Tibial nerve (tissue), 4 donors: ENCODE measurements around the gene ANKRD11. TPM values are rescaled to one million over a fixed set of nuclear protein-coding genes. Genes with fewer than 3 reads are reported as not detected.

Experiments
- DNase-seq, 2 donors: peaks; one replicate each; pipeline ENCODE4 v3.0.0-alpha.2; 2019; ENCODE audit warnings: low spot score in 2 of 2
- H3K27ac ChIP-seq, 4 donors: fragments of 200-600 bp; sonication (generic) in 3 of 4; one replicate each; pipeline ENCODE4 v1.5.1; 2017 to 2019; ENCODE audit warnings: mild to moderate bottlenecking in 1 of 4
- H3K27me3 ChIP-seq, 2 donors: fragments of 200-600 bp; sonication (generic) in 1 of 2; one replicate each; pipeline versions ENCODE4 v1.5.1 to v1.6.0; 2017 to 2019
- H3K36me3 ChIP-seq, 3 donors: fragments of 200-600 bp; sonication (generic); one replicate each; pipeline ENCODE4 v1.5.1; 2018 to 2019
- H3K4me1 ChIP-seq, 4 donors: fragments of 200-600 bp; sonication (generic) in 3 of 4; one replicate each; pipeline ENCODE4 v1.5.1; 2017 to 2019
- H3K4me3 ChIP-seq, 4 donors: fragments of 200-600 bp; sonication (generic) in 3 of 4; one replicate each; pipeline ENCODE4 v1.5.1; 2017 to 2019; ENCODE audit warnings: mild to moderate bottlenecking in 1 of 4, moderate library complexity in 1 of 4
- H3K9me3 ChIP-seq, 4 donors: fragments of 200-600 bp; sonication (generic) in 3 of 4; one replicate each; pipeline ENCODE4 v1.5.1; 2017 to 2019
- CTCF ChIP-seq, 5 experiments: fragments of 200-600 bp in 3 of 5; fragments of 450-650 bp in 2 of 5; sonication (generic) in 3 of 5; IDR thresholded peaks; one replicate each; pipeline ENCODE4 v1.5.1; 2016 to 2019; ENCODE audit warnings: antibody characterized with exemption in 5 of 5, mild to moderate bottlenecking in 3 of 5, moderate library complexity in 2 of 5
- EP300 ChIP-seq, 2 donors: sonication (generic); formaldehyde crosslinking; IDR thresholded peaks; one replicate each; pipeline ENCODE4 v1.6.1; 2017; ENCODE audit warnings: antibody characterized with exemption in 2 of 2, mild to moderate bottlenecking in 1 of 2
- POLR2A ChIP-seq, 2 donors: fragments of 450-650 bp; IDR thresholded peaks; one replicate each; pipeline ENCODE4 v1.6.1; 2017; ENCODE audit warnings: antibody characterized with exemption in 2 of 2, mild to moderate bottlenecking in 2 of 2, moderate library complexity in 2 of 2
- WGBS, 2 donors: methylation state at CpG; one replicate each; pipeline ENCODE4 v1.1.5; 2018; 5-methylcytosine and 5-hydroxymethylcytosine counted together
- total RNA-seq, 4 donors: library from RNA; depleted of rRNA; stranded (reverse); fragments of >200 nt; gene quantifications; one replicate each; pipeline ENCODE4 v1.1.0, GENCODE V29; 2016

Gene ANKRD11
- total RNA-seq, 4 donors from 2014 or later: 104 to 177 (median 112) TPM

- Histone ChIP-seq H3K9me3 (no peaks in the 10 kb centered on the region), H3K27ac (peak overlapping the region in 1 of 4 donors; percentile 45), H3K4me3 (no peak overlapping the region), H3K36me3 (no peaks in the 10 kb centered on the region), H3K4me1 (peaks cover 0 to 57% (median 27%) of the 10 kb centered on the region in 4 donors), H3K27me3 (no peaks in the 10 kb centered on the region)
- no peak for DNase-seq
- WGBS, 2 donors: 30 to 36% methylated on average over 20 of the region's 20 CpGs
- no peak for TF ChIP-seq EP300 (IDR thresholded peaks at IDR 0.05)
- no peak for TF ChIP-seq CTCF (IDR thresholded peaks at IDR 0.05)
- TF ChIP-seq POLR2A (IDR thresholded peaks at IDR 0.05): no peak
These were observed 145.3 kb downstream of the ANKRD11 start for GRCh38 chr16:89344846-89345611.

- WGBS, 2 donors: 31 to 43% methylated on average over 12 to 15 of the region's 15 CpGs
- H3K9me3 ChIP-seq: no peaks in the 10 kb centered on the region
- peaks cover 0 to 63% (median 27%) of the 10 kb centered on the region in 4 donors for H3K4me1 ChIP-seq
- no peak overlapping the region for H3K4me3 ChIP-seq
- no peak for TF ChIP-seq POLR2A (IDR thresholded peaks at IDR 0.05)
- TF ChIP-seq CTCF (IDR thresholded peaks at IDR 0.05): no peak
- TF ChIP-seq EP300 (IDR thresholded peaks at IDR 0.05): no peak
- no peaks in the 10 kb centered on the region for H3K36me3 ChIP-seq
- no peak for DNase-seq
- no peaks in the 10 kb centered on the region for H3K27me3 ChIP-seq
- H3K27ac ChIP-seq: peak overlapping the region in 1 of 4 donors; percentile 45
These were observed 145.9 kb downstream of the ANKRD11 start for GRCh38 chr16:89344458-89344834.

- peaks cover 0 to 67% (median 27%) of the 10 kb centered on the region in 4 donors for H3K4me1 ChIP-seq
These were observed 146.6 kb downstream of the ANKRD11 start for GRCh38 chr16:89343501-89344457.

GRCh38 chr16:89341697-89342694, 148.4 kb downstream of the ANKRD11 start:
- DNase-seq: no peak
- Histone ChIP-seq H3K4me3 (no peak overlapping the region), H3K4me1 (peaks cover 0 to 79% (median 27%) of the 10 kb centered on the region in 4 donors), H3K27ac (no peak overlapping the region), H3K36me3 (no peaks in the 10 kb centered on the region), H3K9me3 (no peaks in the 10 kb centered on the region), H3K27me3 (no peaks in the 10 kb centered on the region)
- 73 to 85% methylated on average over 34 of the region's 35 CpGs for WGBS, 2 donors
- no peak for TF ChIP-seq CTCF (IDR thresholded peaks at IDR 0.05)
- no peak for TF ChIP-seq EP300 (IDR thresholded peaks at IDR 0.05)
- TF ChIP-seq POLR2A (IDR thresholded peaks at IDR 0.05): no peak

More at GRCh38 chr16:89343501-89344457, 146.6 kb downstream of the ANKRD11 start:
- WGBS, 2 donors: 50 to 52% methylated on average over 32 to 35 of the region's 36 CpGs
- no peak overlapping the region for H3K4me3 ChIP-seq
- no peaks in the 10 kb centered on the region for H3K36me3 ChIP-seq
- no peak for TF ChIP-seq POLR2A (IDR thresholded peaks at IDR 0.05)
- TF ChIP-seq CTCF (IDR thresholded peaks at IDR 0.05): no peak
- TF ChIP-seq EP300 (IDR thresholded peaks at IDR 0.05): no peak
- H3K9me3 ChIP-seq: no peaks in the 10 kb centered on the region
- no peaks in the 10 kb centered on the region for H3K27me3 ChIP-seq
- peak overlapping the region in 1 of 4 donors; percentile 45 for H3K27ac ChIP-seq
- no peak for DNase-seq
